Stimulated activated CD4-positive, alpha-beta T cell treated with anti-CD3 and anti-CD28 coated beads, Interleukin-15, amount 100 ng/mL, for 1 hour (primary cell): ENCODE data around the gene FOSL2.
A peak's percentile ranks its signal among the peaks of the same experiment; 100 is the strongest.
"Not testable (repeated sequence)": the region's sequence is repeated elsewhere in the genome, so short reads cannot be mapped to it uniquely, and the experiment has no call there.

Experiments used
- DNase-seq, 2 donors: peaks; one replicate each; pipeline ENCODE4 v3.0.0-alpha.2; 2020; ENCODE audit warnings: low read depth in 1 of 2, low spot score in 1 of 2

FOSL2 gene

DNA sequence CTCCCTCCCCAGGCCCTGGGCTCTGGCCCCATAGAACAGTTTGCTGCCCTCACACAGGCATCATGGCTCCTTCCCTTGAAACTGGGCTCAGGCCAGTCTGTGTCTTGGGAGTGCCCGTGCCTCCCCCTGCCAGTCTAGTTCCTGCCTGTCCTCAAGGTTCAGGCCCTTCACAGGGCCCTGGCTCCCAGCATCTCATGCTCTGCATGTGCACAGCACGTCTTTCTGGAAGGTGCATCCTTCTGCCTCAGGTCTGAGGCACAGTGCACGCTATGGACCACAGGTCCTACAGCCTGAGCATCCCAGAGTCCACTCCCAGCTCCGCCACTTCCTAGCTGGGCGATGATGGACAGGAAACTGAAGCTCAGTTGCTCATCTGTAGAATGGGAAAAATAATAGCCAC, 35.6 kb upstream of the FOSL2 start:
- DNase-seq = no peak

DNA sequence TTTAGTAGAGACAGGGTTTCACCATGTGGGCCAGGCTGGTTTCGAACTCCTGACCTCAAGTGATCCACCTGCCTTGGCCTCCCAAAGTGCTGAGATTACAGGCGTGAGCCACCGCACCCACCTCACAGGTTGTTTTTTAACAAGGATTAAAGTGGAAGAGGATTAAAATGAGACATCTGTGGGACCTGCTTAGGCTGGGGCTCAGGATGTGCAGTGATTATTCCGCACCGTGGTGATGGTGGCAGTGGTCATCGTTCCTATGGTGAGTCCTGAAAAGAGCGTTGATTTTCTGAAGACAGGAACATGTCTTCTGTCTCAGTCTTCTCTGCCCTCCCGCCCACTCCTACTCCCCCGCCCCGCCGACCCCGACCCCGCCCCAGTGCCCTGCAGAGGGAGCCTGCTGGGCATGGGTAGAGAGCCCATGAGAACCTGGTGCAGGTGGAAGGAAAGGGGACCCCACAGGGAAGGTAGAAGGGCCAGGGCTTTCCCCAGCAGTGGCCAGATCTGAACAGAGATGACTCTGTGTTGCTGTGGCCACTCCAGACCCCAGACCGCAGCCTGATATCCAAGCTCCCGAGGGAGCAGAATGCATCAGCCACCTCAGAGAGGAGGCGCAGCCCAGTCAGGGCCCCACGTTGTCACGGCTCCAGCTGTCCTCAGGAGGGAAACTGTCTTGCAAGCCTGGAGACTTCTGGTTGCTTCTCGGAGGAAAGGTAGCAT, 34.5 kb upstream of the FOSL2 start:
- no peak for DNase-seq

DNA sequence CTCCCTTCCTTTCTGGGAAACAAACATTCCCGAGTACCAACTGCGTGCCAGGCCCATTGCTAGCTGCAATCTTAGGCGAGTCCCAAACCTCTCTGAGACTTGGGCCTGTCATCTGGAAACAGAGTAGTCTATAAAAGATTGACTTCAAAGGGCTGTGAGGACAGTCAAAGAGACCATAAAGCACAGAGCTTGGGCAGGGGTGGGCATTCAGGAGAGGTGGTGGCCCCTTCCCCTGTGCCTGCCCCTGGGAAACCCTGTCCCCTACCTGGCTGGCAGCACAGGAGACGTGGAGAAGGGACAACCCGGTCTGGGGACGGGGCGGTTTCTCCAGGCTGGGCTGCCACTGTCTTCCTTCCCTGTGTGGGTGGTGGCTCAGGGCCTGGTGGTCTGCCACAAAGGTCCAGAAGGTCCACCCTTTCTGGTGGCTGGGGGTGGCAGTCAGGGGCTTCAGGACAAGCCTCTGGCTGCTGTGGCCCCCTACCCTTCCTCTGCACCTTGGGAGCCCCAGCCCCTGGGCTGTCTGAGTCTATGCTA, 33.9 kb upstream of the FOSL2 start:
- DNase-seq = no peak

DNA sequence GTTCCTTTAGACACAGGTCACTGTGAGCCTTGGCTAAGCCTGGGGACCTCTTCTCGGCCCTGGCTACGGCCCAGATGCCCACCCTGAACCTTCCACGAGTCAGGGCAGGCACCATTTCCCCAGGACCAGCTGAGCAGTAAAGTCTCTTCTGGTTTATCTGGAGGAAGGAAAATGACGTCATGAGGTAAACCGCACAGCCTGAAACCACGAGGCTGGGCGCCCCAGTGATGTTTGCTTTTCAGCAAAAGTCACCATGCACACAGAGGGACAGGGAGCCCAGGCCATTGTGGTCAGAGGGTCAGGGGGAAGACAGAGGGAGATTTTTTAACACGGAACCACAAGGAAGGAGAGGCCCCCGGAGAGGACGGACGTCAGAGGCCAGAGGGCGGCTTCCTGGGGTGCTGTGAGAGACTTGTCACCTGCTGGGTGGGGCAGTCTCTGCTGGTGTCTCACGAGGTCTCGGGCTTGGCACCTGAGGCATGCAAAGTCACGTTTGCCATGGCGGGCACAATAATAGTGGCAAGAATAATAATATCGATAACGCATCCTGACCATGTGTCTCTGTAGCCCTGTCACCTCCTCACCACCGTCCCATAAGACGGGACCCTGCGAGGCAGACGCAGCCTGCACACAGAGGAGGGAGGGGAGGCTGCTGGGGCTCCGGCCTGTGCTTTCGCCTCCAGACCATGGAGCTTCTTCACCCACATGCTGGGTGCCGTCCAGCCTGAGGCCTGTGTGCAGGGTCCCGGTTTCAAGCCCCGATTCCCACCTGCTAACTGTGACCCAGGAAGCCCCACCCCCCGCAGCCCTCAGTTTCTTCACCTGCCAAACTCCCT, 33.2 kb upstream of the FOSL2 start:
- peak; percentile 29 to 63 for DNase-seq

DNA sequence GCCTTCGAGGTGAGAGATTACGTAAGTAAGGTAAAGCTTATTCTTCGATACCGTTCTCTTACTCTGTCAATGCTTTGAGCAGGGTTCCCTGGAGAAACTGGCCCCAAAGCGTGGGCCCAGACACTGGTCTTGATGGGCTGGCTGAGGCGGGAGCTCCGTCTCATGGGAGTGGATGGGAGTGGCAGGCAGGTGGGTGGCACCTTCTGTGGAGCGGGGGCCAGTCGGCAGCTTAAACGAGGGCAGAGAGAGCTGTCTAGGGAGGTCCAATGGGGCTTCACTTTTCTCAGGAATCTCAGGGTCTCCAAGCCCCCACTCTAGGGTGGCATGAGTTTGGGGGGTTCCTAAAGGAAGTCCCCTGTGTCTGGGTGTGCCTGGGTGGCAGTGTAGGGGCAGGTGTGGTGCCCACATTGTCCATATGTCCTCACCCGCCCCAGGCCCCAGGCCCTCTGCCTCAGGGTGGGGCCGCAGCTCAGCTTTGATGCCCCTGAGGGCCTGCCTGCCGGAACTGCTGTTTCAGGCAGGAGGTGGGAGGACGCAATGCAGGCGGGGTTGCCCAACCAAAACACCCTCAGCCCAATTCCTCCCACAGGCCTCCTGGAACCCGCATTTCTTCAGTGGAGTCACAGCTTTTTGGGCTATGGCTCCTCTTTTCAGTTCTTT, 32.5 kb upstream of the FOSL2 start:
- no peak for DNase-seq

DNA sequence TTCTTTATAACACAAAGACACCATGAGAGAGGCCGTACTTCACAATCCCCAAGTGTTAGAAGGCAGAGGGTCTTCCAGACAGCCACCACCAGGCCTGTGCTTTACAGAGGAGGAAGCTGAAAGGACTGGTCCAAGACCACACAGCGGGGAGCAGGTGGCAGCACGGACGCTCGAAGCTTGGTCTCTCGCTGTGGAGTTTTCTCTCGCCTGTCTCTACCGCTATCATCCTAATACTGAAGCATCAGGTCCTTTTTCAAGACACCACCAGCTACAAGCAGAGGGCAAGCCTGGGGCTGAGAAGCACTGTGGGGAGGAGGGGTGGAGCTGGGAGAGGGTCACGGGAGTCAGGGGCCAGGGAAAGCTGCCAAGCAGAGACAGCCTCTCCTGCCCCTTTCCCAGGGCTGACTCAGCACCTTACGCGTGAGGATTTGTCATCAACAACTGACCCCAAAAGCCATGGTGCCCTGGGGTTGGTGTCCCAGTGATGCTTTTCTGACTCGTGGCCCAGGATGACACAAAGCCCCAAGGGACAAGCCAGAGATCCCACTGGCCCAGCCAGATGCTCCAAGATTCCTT, 31.9 kb upstream of the FOSL2 start:
- no peak for DNase-seq

DNA sequence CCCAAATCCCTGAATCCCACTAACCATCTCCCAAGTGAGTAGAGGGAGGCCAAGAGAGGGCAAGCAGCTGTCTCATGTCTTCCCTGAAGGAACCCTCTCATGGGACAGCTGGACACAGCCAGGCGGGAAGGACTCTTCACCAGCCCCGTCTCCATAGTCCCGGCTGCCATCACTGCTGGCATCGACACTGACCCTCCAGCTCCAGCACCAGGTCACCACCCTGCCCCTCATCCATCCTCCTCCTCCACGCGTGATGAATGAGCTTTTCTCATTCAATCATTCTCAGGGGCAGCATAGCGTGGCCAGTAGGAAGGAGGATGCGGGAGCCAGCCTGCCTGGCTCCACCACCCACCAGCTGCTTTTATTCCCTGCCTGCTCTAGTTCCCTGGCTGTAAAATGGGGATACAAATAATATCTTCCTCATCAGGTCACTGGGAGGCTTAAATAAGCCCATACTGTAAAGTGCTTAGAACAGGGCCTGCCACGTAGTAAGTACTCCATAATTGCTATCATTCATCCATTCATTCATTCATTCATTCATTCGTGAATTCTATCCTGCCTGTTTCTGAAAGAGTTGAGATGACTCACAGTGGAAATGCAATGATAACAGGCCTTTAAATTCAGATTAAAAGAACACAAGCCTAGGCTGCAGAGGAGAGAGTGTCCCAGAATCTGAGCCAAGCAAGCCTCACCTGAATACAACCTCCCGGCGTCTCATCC, 30.5 kb upstream of the FOSL2 start:
- no peak for DNase-seq

DNA sequence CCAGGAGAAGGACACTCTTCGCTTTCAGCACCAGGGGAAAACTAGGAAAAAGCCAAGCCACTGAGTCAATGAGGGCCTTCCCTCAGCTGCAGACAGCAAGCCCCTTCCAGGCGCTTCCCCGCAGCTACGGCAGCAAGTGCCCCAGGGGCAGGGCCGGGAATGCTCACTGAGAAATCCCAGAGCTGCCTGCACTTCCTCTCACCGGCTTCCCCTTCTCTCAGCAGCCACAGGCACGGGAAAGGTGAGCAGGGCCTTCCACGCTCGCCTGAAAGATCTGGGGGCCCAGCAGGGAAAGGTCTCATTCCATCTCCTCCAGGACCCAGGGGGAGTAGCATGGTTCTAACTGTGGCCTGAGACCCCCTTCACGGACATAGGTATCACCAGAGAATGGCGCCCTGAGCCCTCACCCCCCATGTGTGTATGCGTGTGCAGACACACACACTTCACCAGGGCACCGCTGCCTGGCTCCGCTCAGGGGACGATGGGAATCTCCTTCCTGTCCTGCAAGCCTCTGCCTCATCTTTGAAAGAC, 29.6 kb upstream of the FOSL2 start:
- no peak for DNase-seq

DNA sequence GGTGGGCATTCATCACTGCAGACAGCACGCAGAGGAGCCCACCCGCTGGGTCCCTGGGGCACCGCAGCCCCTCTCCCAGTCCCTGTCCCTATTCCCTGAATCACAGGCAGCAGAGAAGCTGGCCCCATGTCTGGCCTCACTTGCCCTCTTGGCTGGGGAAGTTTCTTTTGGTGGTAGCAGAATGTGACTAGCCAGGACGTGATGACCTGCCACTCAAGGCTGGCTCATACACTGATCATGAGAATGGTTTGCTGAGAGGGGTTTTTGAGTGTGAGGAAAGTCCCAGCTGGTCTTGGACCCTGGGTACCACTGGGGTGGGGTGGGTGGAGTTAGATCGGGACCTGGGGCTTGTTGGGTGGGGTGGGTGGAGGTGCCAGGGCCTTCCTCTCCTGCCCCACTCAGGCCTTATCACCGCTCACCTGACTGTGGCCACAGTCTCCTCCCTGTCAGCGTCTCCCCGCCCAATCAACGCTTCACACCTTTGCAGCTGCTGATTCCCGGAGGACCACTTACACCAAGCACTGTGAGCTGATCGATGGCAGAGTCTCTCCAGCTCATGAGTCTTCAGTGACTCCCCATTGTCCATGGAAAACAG, 28.9 kb upstream of the FOSL2 start:
- DNase-seq = no peak

DNA sequence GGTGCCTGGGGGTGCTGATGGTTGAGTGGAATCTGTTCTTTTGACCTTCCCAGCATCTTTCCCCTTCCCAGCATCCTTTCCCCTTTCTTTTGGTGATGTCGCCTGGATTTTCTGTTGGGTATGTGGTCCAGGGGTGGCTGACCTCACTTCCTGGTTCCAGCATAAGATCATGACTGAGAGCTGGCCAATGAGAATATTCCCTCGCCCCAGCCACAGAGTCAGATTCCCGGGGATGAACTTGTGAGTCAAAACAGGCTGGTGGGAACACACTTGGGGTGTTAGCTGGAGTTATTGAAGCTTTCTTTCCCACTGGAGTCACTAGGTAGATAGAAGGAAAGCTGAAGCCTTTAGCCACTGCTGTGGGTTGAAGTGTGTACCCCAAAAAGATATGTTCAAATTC, 28.0 kb upstream of the FOSL2 start:
- DNase-seq = no peak

DNA sequence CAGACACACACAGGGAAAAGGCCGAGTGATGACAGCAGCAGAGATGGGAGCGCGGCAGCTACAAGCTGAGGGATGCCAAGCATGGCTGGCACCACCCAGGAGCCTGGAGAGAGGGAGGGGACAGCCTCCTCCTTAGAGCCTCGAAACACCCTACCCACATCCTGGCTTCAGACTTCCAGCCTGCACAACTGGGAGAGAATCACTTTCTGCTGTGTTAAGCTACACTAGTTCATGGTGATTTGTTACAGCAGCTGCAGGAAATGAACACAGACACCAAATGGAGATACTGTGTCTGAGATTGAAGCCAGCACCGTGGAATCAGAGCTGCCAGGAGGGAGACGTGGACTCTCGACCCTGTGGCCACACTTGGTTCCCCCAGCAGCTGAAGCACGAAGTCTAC, 27.5 kb upstream of the FOSL2 start:
- DNase-seq = no peak

DNA sequence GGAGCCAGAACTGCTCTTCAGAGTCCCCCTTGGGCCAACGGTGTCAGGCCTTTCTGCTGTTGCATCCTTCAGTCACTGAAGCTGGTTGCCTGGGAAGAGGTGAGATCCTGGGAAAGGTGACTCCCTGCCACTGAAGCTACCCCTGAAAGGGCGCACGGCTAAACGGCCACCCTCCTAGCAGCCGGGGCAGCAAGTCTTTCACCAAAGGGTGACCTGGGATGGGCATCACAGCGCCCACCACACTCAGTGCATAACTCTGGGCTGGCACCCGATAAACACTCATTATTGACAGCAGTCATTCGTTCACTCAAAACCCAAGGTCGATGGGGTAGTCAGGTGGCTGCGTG, 26.5 kb upstream of the FOSL2 start:
- DNase-seq = no peak

DNA sequence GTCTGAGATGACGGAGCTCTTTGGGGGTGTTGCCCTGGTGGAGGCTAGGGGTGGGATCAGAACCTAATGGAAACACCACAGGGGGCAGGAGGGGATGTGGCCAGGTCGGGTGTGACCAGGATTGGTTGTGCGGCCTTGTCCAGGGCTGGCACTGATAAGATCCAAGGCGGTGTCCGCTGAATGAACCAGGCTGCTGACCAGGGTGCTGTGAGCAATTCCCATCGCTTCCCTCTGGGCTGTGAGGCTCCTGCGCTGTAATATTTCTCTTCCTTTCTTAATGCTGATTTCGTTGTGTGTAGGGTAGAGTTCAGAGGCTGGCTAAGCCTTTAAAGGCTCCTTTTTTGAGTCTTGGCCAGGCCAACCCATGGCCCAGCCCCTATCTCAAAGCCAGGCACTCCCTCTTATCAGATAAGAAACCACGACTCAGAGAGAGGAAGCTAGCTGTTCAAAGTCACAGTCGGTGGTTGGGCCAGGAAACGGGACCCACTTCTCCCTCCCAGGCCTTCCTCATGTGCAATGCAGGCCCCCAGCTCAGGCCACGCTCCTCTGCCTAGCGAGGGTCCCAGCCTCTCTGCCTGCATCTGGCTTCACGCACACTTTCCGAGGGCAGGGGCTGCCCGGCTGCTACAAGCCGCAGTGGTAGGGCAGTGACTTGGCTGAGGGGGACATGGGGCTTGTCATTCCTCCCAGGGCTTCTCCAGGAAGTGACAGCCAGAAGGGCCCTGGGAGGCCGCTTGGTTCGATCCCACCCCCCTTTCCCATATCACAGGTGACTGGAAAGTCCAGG, 26.0 kb upstream of the FOSL2 start:
- DNase-seq = peak; percentile 7 to 19

DNA sequence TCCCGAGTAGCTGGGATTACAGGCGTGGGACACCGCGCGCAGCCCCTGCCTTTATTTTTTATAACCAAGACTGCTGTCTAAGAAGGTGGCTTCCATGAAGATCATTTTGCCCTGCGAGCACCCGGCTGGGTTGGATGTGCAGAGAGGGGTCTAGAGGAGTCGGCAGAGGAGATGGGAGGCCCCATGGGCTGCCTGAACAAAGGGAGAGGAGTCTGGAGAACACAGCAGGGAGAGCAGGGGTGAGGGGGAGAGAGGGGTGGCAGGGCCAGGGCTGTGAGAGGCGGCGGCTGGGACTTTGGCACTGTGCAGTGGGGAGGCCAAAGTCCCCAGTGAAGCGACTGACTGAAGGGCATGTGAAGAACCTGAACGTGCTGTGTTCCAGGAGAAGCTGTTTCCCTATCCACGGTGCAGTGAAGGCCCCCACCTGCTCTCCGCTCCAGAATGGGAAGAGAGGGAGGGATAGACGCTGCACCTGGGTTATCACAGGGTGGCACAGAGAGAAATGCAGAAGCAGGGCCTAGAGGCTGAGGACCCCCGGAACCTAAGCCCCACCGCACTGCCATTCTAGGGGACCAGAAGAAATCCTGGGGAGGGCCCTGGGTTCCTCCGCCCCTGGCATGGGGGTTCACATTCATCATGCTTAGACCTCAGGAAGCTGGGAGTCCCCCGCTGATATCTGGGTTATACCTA, 24.8 kb upstream of the FOSL2 start:
- no peak for DNase-seq

DNA sequence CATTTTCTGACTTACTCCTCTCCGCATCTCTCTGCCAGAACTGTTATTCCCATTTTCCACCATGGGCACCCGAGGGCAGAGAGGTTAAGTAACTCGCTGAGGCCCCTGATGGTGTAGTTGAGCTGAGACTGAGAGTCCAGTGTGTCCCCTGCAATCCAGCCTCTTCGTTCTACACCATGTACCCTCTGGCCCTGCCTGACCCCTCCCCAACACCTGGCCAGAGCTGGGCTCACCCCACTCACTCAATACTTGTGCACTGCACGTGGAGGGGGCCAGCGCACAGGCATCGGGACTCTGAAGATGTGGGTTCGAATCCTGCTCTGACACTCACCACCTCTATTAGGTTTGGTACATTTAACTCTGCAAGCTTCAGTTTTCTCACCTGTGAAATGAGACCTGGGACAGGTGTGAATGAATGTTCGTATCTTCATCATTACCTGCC, 24.3 kb upstream of the FOSL2 start:
- DNase-seq = no peak

DNA sequence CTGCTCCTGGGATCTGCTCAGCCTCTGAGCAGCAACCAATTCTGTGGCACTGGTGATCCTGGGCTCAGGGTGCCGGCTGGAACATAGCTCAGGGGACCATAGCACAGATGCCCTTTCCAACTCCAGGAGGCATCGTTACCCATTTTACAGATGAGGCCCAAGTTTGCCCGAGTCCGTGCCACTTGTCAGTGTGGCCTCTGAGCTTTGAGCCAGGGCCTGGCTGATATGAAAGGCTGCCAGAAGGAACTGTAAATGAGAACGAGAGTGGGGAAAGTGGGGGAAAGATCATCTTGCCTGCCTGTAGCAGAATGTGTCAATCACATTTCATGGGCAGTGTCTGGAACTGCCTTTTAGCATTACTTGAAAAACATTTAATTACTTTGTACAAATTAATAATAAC, 23.3 kb upstream of the FOSL2 start:
- no peak for DNase-seq

DNA sequence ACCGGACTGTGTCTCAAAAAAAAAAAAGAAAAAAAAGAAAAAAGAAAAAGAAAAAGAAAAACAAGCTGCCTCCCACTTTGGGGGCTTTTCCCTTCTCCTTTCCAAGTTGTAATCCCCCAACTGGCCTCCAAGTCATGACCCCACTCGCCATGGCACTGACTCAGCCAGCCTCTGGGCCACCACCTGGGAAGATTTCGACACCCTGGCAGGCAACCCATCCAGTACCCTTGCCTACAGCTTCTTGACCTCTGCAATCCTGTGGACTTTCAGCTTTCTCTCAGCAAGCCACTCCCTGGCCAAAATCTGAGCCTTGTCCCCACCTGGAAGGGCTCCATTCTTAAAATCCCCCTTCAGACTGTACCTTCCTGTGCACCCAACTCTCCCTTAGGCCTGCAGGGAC, 22.3 kb upstream of the FOSL2 start:
- DNase-seq = no peak

DNA sequence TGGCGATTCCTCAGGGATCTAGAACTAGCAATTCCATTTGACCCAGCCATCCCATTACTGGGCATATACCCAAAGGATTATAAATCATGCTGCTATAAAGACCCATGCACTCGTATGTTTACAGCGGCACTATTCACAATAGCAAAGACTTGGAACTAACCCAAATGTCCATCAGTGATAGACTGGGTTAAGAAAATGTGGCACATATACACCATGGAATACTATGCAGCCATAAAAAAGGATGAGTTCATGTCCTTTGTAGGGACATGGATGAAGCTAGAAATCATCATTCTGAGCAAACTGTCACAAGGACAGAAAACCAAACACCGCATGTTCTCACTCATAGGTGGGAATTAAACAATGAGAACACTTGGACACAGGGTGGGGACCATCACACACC, 20.9 kb upstream of the FOSL2 start:
- not testable (repeated sequence) for DNase-seq

DNA sequence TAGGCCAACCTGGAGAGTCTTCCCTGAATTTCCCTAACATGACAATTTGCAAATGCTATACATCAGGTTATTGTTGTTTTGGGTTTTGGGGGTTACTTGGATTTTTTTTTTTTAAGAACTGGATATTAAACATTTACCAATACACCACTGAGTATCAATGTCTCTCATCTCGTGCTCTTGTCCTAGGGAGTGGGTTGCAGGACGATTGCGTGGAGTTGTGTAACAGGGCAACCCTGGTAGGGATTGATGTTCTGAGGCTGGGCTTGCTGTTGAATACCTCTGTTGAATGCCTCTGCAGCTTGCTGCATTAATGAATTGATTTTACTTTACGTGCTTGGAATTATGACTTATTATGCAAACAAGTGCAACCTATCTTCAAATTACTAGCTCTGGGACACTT, 18.8 kb upstream of the FOSL2 start:
- DNase-seq = no peak
